ENCODE results near the gene PTPRN2. TPM values are rescaled to one million over a fixed set of nuclear protein-coding genes. Genes with fewer than 3 reads are reported as not detected.

The PTPRN2 gene
- total RNA-seq, 2 experiments from 2014 or later, result 0.70 TPM; not detected in 1

DNA sequence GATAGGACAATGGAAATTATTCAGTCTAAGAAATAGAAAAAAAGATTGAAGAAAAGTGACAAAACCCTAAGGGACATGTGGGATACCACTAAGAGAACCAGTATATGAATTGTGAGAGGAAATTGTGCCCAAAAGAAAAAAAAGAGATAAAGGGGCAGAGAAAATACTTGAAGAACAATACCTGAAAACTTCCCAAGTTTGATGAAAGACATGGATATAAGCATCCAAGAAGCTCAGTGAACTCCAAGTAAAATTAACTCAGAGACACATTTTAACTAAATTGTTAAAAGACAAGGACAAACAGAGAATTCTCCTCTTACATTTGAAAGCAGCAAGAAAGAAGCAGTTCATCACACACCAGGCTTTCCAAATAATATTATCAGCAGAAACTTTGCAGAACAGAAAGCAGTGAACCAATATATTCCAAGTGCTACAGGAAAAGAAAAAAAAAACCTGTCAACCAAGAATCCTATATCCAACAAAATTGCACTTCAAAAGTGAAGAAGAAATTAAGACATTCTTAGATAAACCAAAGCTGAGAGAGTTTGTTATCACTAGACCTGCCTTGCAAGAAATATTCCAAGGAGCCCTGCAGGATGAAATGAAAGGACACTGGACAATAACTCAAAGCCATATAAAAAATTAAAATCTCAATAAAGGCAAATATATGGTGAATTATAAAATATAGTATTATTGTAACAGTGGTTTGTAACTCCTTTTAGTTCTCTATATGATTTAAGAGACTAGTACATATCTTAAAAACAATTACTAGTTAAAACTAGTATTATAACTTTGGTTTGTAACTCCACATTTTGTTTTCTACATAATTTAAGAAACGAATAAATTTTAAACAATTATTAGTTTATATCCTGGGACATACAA, 470.0 kb downstream of the PTPRN2 start:
- H2AFZ ChIP-seq (ENCODE audit: low read length), result no peak overlapping the region
- BruUV-seq (replicated peaks), result no TSS peak
- ChIA-PET POLR2A (no interaction called here), CTCF (ENCODE audit: unreplicated experiment) (no interaction called here)
- no peak overlapping the region for H3K27ac ChIP-seq (ENCODE audit: low read depth, low read length, poor library complexity, severe bottlenecking)
- no peak for TF ChIP-seq EZH2phosphoT487 (IDR thresholded peaks at IDR 0.05; ENCODE audit: borderline replicate concordance, low read depth, low read length)
- TF ChIP-seq, protein P1, sequence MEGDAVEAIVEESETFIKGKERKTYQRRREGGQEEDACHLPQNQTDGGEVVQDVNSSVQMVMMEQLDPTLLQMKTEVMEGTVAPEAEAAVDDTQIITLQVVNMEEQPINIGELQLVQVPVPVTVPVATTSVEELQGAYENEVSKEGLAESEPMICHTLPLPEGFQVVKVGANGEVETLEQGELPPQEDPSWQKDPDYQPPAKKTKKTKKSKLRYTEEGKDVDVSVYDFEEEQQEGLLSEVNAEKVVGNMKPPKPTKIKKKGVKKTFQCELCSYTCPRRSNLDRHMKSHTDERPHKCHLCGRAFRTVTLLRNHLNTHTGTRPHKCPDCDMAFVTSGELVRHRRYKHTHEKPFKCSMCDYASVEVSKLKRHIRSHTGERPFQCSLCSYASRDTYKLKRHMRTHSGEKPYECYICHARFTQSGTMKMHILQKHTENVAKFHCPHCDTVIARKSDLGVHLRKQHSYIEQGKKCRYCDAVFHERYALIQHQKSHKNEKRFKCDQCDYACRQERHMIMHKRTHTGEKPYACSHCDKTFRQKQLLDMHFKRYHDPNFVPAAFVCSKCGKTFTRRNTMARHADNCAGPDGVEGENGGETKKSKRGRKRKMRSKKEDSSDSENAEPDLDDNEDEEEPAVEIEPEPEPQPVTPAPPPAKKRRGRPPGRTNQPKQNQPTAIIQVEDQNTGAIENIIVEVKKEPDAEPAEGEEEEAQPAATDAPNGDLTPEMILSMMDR (conservative IDR thresholded peaks at IDR 0.05; ENCODE audit: low read length), result no peak
- H3K79me2 ChIP-seq (ENCODE audit: insufficient read depth, low read depth, low read length), result no peaks in the 10 kb centered on the region
- no peak overlapping the region for H3K4me2 ChIP-seq (ENCODE audit: low read length)
- intact Hi-C loops (cut with micrococcal nuclease; ENCODE audit: unreplicated experiment), result no loop called here
- no peaks in the 10 kb centered on the region for H3K4me1 ChIP-seq (ENCODE audit: insufficient read depth, low read length, poor library complexity, severe bottlenecking)
- no peaks in the 10 kb centered on the region for H3K36me3 ChIP-seq (ENCODE audit: insufficient read depth, low read length)
- H3K9me2 ChIP-seq (ENCODE audit: insufficient read depth, low read length), result no peaks in the 10 kb centered on the region
- no peak overlapping the region for H3K4me3 ChIP-seq (ENCODE audit: low read depth, low read length, poor library complexity, severe bottlenecking)
- peaks cover 10% of the 10 kb centered on the region; the same call in 1 of the 2 replicates for H3K9me3 ChIP-seq (ENCODE audit: low read length)
- DNase-seq (ENCODE audit: low spot score), result no peak
- H4K20me1 ChIP-seq (ENCODE audit: insufficient read depth, low read length), result no peaks in the 10 kb centered on the region

GRCh38 chr7:158116235-158116634, 471.4 kb downstream of the PTPRN2 start:
- H3K79me2 ChIP-seq (ENCODE audit: insufficient read depth, low read depth, low read length), result no peaks in the 10 kb centered on the region
- H3K9me2 ChIP-seq (ENCODE audit: insufficient read depth, low read length), result no peaks in the 10 kb centered on the region
- no peaks in the 10 kb centered on the region for H3K4me1 ChIP-seq (ENCODE audit: insufficient read depth, low read length, poor library complexity, severe bottlenecking)
- no peak overlapping the region for H2AFZ ChIP-seq (ENCODE audit: low read length)
- no peak overlapping the region for H3K27ac ChIP-seq (ENCODE audit: low read depth, low read length, poor library complexity, severe bottlenecking)
- ChIA-PET CTCF (ENCODE audit: unreplicated experiment) (no interaction called here), POLR2A (no interaction called here)
- H3K4me2 ChIP-seq (ENCODE audit: low read length), result no peak overlapping the region
- no peak for DNase-seq (ENCODE audit: low spot score)
- no peaks in the 10 kb centered on the region for H4K20me1 ChIP-seq (ENCODE audit: insufficient read depth, low read length)
- BruUV-seq (replicated peaks), result no TSS peak
- no peak overlapping the region for H3K4me3 ChIP-seq (ENCODE audit: low read depth, low read length, poor library complexity, severe bottlenecking)
- H3K36me3 ChIP-seq (ENCODE audit: insufficient read depth, low read length), result no peaks in the 10 kb centered on the region
- H3K9me3 ChIP-seq (ENCODE audit: low read length), result peaks cover 10% of the 10 kb centered on the region; the same call in 1 of the 2 replicates
- TF ChIP-seq, protein P1 (conservative IDR thresholded peaks at IDR 0.05; ENCODE audit: low read length), result no peak
- no peak for TF ChIP-seq EZH2phosphoT487 (IDR thresholded peaks at IDR 0.05; ENCODE audit: borderline replicate concordance, low read depth, low read length)
- intact Hi-C loops (cut with micrococcal nuclease; ENCODE audit: unreplicated experiment), result no loop called here

Data from OCI-LY7 (cell line).